Kidney capillary endothelial cell (primary cell): ENCODE measurements around the gene LAMA3.

Source experiments
- DNase-seq: peaks from one replicate; pipeline ENCODE4 v3.0.0-alpha.2; 2018; ENCODE audit warnings: low spot score

The LAMA3 gene

DNA sequence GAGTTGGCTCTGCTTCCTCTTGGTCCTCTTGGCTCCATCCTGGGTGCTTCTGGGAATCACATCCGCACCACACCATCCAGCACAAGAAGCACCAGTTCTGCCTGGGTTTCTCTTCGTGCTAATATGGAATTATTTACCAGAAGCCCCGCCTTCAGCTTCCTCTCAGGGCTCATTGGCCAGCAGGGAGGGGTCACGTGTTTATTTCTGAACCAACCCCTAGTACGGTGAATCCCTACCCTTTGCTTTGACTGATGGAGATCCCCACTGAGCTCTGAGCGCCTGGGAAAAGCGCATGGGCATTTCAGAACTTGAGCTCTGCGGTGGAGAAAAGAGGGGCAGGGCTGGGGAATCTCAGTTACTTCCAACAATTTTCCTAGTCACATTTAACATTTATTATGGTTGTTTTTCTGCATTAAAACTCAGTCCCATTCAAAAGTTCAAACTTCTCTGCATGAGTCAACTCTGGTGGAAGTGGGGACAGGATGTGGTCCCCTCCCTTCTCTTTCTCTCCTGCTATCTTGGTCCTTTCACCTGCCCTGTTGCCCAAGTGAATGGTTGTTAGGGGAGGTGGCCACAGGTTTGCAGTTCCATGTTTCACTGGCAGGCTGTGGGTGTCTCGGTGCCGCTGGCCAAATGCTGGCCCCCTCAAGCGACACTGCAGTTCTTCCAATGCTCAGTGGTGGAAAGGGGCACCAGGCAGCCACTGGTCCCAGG is 248.9 kb downstream of the LAMA3 start:
- no peak for DNase-seq

DNA sequence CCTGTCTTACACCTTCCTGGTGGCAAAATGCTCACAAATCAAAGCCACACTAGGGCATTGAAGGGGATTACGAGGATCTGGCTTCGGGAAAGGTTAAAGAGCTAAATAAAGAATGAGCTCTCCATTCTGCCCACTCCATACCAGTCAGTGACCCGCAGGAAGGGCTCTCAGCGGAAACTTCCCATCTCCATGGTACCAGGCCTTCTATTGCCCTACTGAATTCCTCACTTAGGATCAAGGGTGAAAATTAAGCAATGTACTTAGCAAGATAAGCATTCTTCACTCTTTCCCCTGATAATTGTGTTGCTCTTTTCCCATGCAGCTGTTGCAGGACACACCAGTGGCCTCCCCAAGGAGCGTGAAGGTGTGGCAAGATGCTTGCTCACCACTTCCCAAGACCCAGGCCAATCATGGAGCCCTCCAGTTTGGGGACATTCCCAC is 249.7 kb downstream of the LAMA3 start:
- no peak for DNase-seq

DNA sequence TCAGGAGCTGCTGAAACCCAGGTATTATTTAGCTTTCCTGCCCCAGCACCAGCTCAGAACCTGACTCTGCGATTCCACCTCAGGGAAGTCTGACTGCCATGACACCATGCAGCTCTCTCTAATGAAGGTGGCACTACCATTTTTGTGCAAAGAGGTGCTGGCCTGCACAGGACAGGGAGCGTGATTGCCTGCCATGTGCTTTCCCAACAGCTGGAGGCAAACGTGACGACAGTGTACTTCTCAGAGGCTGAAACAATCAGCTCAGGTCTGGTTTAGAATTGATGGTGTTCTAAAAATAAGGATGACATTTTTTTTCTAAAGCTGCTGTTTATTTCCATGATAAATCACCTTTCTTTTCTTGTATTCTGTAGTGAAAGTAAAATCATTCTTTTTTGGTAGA is 250.1 kb downstream of the LAMA3 start:
- DNase-seq, result no peak

DNA sequence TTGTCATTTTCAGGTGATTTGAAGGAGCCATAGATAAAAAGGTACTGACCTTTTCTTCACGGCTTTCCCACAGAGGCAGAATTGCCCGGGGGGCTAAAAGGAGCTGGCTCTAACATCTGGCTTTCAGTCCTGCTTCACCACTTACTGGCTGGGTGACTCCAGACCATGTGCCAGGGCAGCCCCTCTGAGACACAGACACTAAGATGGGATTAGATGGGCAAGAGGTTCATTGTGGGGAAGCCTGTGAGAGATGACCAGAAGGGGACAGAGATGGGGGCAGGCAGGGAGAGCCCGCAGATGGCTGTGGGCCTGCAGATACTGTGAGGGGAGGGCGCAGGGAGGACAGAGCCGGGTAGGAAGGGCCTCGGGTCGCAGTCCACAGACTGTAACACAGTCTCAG is 250.6 kb downstream of the LAMA3 start:
- DNase-seq, result no peak

DNA sequence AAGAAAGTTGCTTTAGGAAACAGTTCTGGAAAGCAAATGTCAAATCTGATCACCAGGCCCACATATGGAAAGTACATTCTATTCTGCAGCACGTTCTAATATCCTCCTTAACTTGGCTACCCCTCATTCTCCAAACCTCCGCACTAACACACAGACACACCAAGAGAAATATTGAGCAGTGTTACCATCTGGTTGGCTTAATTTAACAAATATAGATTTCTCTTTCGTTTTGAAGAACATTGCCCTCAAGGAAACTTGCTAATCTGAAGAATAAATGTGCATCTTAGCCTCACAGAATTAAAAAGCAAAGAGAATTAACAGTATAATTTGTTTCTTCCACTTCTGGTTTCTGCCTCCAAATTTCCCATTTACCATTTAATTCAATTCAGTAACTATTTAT is 252.5 kb downstream of the LAMA3 start:
- no peak for DNase-seq

DNA sequence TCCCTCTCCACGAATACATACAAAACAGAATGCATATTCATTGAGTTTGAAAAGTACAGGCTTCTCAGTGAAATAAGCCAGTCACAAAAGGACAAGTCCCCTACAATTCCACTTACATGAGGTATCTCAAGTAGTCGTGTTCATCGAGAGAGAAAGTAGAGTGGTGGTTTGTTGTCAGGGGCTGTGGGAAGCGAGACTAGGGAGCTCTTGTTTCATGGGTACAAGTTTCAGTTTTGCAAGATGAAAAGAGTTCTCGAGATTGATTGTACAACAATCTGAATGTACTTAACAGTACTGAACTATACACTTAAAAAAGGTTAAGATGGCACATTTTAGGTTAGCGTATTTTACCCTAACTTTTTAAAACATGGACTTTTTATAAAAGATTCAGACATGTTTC is 253.9 kb downstream of the LAMA3 start:
- no peak for DNase-seq

DNA sequence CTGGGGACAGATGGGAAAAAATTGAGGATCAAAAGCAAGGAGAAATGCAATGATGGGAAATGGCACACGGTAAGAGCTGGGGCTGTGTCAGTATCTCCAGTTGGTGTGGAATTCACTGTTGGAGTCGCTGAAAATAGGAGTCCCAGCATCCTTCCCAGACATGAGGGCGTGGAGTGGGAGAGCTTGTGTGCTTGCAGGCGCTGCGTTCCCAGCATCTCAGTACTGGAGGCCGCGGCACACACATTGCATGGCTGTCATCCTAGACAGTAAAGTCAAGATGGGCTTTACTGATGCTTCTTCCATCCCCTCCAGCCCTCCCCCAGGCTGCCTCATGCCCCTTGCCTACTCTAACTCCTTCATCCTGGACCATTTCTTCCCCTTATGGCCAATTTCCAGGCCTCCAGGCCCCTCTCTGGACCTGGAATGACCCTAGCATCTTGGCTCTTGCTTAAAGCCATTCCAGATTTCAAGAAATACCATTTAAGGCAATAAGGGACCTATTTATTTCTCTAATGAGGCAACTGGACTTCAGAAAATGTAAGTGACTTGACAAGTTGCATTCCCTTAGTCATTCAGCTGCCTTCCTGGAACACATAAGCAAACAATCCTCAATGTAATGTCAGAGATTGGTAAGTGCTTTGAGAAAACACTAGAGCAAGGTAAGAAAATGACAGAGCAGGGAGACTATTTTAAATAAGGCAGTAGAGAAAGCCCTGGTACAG is 254.8 kb downstream of the LAMA3 start:
- DNase-seq, result no peak

DNA sequence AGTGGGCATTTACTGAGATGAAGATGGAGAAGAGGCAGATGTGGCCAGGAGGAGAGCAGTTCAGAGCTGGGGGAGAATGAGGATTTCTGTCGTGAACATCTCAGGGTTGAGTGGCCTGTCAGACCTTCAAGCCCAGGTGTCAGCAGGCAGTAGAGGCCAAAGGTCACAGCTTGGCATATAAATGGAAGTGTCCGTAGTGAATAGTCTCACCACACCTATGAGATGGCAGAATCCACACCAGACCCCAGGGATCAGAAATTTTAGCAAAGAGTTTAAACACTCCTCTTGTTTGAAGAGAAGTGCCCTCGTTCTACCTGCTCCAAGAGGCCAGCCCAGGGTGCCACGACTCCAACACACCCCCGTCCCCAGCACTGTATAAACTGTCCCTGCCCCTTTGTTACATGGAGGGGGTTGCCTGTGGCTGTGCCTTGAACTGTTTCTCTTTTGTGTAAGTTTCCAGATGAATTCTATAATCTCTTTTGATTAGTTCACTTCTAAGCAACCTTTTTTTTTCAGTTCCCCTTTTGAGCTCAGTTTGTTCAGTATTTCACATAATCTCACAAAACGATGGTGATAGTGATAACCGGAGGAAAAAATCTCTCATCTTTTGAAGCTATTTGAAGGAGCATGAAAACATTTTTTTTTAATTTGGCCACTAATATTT is 256.3 kb downstream of the LAMA3 start:
- no peak for DNase-seq

DNA sequence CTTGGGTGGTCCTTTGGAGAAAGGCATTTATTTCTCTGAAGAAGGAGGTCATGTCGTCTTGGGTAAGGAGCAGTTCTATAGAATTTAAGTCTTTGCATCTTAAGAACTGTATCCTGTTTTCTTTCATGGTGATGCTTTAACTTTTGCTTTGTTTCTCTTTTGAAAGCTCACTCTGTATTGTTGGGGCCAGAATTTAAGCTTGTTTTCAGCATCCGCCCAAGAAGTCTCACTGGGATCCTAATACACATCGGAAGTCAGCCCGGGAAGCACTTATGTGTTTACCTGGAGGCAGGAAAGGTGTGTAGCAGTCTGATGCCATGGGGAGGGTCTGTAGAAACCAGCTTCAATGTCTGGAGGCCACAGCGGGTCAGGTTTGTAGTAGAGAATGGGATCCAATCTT is 260.6 kb downstream of the LAMA3 start:
- DNase-seq, result no peak

DNA sequence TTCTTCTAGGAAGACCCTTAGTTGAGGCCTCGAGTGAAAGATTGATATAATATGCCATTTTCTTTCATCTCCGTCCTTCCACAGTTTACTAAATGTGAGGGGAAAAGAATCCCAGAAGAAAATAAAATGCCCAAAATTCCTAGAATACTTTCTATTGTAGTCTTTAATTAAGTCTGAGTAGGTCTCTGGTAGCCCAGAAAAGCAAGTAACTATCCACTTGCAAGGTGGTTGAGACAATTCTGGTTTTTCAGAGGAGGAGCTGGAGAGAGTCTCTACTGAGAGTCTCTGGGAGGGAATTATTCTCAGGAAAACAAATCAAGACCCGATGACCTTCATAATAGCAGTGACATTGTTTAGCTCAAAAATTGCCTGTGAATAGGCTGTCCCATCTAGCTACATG is 261.4 kb downstream of the LAMA3 start:
- no peak for DNase-seq

DNA sequence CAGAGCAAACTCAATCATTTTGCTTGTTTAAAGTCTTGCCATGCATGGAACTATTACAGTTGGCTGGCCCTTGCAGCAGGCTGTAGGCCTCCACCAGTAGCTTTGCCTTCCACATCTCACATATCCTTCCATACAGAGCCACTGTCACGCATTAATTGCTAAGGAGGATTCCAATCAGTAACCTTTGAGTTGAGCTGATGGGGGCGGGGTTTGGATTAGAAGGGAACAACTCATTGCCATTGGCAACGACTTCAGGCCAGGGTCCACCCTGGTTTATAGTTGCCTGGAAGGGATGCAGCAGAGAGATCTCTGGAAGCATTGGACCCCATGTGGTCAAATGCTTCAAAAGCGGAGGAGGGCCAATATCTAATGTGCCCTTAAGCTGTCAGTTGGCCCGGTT is 262.0 kb downstream of the LAMA3 start:
- DNase-seq, result no peak

DNA sequence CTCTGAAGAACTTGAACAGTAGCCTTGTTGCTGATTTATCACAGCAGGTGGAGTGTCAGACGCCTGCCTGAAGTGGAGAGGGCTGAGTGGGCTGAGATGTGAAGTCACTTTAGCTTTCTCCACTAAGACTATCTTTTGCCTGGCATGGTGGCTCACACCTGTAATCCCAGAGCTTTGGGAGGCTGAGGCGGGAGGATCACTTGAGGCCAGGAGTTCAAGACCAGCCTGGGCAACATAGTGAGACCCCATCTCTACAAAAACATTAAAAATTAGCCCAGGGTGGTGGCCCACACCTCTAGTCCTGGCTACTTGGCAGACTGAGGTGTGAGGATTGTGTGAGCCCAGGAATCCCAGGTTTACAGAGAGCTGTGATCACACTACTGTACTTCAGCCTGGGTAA is 264.7 kb downstream of the LAMA3 start:
- DNase-seq, result no peak

DNA sequence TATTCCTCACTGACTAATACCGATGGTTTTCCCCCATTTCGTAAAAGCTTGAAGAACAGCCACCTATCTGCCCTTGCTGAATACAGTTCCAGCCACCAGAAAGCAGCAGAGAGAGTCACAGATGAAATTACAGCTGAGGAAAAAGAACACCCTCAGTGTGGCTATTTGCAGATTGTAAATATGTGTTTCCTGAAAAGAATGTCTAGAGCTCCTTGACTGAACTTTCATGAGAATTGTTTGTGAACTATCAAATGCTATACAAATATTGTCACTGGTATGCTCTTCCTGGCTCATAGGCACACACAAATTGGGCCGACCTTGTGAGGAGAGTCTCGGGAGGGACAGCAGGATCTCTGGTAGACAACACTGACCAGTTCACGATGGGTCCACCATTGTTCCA is 267.2 kb downstream of the LAMA3 start:
- DNase-seq, result no peak

DNA sequence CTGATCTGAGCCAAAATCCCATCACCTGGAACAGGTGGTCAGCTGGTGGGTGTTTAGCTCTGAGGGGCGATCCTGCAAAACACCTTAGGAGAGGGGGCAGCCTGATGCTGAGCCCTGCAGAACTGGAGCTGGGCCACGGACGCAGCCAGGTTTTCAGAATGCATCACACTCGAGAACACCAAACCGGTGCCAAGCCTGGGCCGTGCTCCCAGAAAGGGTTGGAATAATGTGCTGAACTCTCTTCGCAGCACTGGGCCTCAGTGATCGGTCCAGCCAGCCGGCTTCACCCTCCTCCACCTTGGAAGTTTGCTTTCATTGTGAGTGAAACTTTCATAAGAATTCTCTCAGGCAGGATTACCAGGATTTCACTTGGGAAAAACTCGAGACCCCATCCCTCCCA is 268.8 kb downstream of the LAMA3 start:
- DNase-seq, result no peak

DNA sequence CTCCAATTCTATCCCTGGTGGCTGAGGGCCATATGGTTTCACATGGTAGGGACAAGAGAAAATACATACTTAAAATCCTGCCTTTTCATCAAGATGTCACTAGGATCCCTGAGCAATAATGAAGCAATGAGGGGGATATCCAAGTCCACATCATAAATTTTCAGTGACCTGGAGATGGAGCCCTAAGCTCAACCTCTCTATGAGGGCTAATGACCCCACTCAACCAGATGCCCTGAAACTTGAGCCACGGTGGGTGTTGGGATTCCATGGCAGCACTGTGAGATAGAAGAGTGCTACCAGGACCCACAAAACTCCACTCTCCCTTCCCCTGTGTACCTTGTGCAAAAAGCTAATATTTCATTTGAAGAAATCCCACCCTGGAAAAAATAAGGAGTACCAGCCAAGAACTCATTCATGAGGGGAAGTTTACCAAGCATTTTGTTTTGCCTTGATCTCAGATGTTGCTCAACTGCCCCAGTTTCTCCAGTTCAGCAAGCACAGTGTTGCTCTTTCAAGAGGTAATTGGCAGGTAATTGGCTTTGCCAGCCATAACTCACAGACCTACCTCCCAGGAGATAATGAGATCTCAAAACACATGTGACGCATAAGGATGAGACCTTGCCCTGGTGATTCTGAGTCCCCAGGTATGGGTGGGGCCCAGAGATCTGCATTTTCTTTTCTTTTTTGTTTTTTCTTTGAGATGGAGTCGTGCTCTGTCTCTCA is 274.4 kb downstream of the LAMA3 start:
- DNase-seq, result no peak

DNA sequence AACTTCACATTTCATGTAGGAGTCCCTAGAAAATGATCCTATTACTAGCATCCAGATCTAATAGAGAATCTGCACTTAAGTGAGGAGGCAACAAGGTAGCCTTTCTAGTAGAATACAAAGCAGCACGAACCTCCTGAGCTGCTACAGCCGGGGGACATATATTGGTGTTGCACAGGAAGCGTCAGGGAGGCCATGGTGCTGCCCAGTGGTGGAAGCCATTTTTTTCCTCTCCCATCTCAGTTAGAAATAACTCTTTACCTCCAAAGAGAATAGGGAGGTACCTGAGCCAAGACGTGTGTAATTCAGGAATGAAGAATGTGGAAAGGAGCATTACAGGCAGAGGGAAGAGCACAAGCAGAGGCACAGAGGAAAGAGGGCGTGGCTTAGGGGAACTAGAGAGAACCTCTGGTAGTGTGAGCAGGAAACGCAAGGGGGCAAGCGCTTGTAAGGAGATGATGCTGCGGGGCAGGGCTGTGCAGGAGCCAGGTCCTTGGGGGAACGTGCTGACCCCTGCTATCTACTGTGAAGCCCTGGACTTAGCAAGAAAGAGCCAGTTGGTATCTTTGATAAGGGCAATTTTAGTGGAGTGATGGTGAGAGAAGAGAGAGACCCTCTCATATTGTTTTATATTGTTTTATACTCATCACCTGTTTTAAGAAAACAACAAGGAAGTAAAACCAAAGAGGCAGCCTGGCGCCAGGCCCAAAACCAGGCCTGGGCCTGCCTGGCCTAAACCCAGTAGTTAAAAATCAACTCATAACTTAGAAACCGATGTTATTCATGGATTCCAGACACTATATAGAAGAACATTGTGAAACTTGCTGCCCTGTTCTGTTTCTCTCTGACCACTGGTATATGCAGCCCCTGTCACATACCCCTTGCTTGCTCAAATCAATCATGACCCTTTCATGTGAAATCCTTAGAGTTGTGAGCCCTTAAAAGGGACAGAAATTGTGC is 275.3 kb downstream of the LAMA3 start:
- DNase-seq, result no peak

DNA sequence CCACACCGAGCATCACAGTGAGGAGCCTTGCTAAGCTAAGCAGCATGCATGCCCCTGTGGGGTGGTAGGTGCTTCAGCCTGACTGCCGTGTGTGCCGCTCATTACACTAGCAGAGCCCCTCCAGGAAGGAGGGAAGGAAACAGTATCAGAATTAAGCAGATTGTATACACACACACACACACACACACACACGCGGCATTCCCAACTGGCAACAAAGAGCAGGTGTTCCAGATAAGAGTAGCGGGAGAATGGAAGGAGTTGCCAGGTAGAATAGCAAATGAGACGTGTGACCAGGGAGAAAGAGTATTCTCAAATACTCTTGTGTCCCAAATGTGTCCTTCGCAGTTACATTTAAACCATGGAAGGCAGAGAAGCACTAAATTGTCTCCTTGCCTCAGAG is 277.7 kb downstream of the LAMA3 start:
- no peak for DNase-seq

DNA sequence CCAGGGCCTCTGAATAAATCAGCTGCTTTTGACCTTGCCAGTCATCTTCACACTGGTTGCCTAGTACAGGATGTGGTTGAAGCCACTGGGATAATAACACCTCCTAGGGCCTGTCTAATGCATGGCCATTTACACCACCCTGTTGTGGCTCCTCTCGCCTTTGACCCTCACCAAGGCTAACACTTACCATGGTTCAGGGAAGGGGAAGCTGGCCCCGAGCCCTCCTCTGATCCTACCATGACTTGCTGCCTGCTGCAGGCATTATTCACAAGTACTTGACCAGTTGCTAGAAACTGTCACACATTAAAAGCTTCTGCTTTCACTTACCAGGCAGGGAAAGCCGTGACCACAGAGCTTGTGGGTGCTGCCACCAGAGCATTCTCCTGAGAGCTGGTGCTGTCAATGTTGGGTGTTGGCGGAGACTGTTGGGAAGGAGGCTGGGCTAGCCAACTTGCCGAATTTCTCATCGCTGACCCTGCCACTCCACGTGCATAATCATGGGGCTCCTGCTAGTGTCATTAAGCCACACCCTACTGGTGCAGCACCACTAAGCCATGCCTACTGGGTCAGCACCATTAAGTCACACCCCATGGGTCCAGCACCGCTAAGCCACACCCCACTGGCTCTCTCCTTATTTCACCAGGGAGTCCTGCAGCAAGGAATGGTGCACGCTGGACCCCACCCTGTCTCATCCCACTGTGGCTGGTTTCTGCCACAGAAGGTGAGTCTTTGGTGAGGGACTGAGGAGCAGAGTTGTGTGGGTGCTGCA is 278.3 kb downstream of the LAMA3 start:
- no peak for DNase-seq

DNA sequence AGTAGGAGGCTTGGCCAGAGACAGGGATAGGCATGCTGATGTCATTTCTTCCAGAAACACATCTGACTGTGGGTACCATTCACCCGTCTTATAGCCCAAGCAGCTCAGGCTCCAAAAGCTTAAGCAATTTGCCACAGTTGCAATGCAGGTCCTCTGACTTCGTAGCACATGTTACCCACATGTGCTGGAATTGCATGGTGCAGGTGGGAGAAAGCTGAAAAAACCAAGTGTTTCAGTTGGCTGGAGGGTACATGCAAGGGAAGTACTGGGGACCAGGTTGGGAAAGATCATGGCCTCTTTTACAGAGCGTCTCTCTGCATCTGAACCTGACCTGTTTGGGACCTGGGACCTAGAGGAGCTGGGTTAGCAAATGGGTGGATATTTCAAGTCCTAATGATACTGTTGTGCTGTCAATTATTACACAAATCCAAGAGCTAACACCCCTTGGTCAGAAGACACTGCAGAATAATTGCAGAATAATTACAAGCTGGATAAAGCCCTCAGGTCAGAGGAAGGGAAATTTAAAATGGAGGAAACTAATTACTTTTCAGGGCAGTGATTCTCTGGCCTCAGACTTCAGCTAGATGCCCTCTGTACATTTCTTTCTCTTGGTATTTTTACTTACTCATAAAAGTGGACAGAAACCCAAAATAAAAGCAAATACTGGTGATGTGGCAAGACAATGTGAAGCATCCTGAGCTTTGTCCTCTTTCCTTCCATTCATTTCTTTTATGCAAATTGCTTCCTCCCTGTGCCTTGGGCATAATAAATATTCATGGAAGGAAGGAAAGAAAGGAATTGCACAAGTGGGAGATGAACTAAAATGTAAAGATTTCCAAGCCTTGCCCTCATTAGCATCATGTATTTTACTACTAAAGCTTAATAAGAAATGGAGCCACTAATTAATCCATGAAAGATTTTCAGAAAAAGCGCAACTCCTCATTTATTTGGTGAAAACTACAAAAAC is 279.7 kb downstream of the LAMA3 start:
- DNase-seq, result no peak

DNA sequence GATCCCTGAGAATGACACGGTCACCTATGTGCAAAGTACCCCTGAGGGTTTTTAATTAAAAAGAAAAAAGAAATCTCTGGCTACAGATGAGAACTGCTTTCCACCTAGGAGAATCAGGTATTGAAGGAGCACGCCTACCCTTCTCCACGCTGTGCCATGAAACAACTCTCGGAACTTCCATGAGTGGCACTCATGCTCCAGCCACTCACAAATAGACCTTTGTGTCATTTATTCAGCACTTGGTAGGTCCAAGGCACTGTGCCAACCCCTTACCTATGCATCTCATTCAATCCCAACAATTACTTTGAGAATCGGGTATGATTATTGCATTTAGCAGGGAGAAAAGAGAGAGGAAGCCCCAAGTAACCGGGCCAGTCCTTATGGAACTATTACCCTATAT is 280.4 kb downstream of the LAMA3 start:
- no peak for DNase-seq
